HepG2 (cell line): ENCODE results near the gene C20orf144.

Experiments used
- CBX1 ChIP-seq: IDR thresholded peaks from one replicate; pipeline ENCODE4 v1.6.1; 2016; ENCODE audit warnings: antibody characterized with exemption, low read depth
- GATAD2A ChIP-seq: IDR thresholded peaks from 2 replicates; pipeline ENCODE4 v1.6.1; 2016
- HCFC1 ChIP-seq: fragments of 150-350 bp; IDR thresholded peaks from 2 replicates; pipeline ENCODE4 v1.6.1; 2014; ENCODE audit warnings: low read depth, low read length
- HOXD1 ChIP-seq: sonication (generic); formaldehyde crosslinking; IDR thresholded peaks from 2 replicates; pipeline ENCODE4 v1.5.0; 2020; ENCODE audit warnings: missing genetic modification reagents
- KAT7 ChIP-seq: IDR thresholded peaks from 2 replicates; pipeline ENCODE4 v1.6.1; 2018; ENCODE audit warnings: borderline replicate concordance, missing compliant biosample characterization
- MYC ChIP-seq: sonication (generic); formaldehyde crosslinking; IDR thresholded peaks from 2 replicates; pipeline ENCODE4 v1.9.0; 2021; ENCODE audit warnings: missing genetic modification reagents, borderline replicate concordance
- NFRKB ChIP-seq: fragments of 450-650 bp; IDR thresholded peaks from 2 replicates; pipeline ENCODE4 v1.6.1; 2017
- SP1 ChIP-seq, 2 experiments: fragments of 450-650 bp in 1 of 2; sonication (generic) in 1 of 2; formaldehyde crosslinking in 1 of 2; IDR thresholded peaks; 2 replicates each; pipeline versions ENCODE4 v1.4.0 to v1.6.1; 2016 to 2020; ENCODE audit warnings: missing genetic modification reagents in 1 of 2
- ZNF138 ChIP-seq: sonication (generic); formaldehyde crosslinking; IDR thresholded peaks from 2 replicates; pipeline ENCODE4 v1.5.0; 2020; ENCODE audit warnings: mild to moderate bottlenecking, low read depth, missing genetic modification reagents
- ZNF235 ChIP-seq: sonication (generic); formaldehyde crosslinking; IDR thresholded peaks from 2 replicates; pipeline ENCODE4 v1.8.1; 2023; ENCODE audit warnings: mild to moderate bottlenecking, missing genetic modification reagents, borderline replicate concordance

GRCh38 chr20:33651562-33652048 lies 10.5 kb upstream of the C20orf144 start:
- TF ChIP-seq HCFC1 (no peak), ZNF138 (CRISPR knock-in tag) (no peak), GATAD2A (no peak), ZNF235 (no peak), CBX1 (no peak), HOXD1 (CRISPR knock-in tag) (no peak), KAT7 (CRISPR knock-in tag) (no peak), MYC (CRISPR knock-in tag) (no peak), SP1 (IDR thresholded peaks at IDR 0.05) (no peak), SP1 (CRISPR knock-in tag; IDR thresholded peaks at IDR 0.05) (no peak), NFRKB (no peak)
